Measurements from ENCODE around the gene VRTN. TPM values are rescaled to one million over a fixed set of nuclear protein-coding genes. Genes with fewer than 3 reads are reported as not detected.

Gene VRTN
- total RNA-seq, 1 experiment from 2014 or later = 104 TPM

GRCh38 chr14:74392616-74393570 is 44.6 kb downstream of the VRTN start:
- WGBS (ENCODE audit: extremely low coverage, insufficient read length, low lambda C conversion rate) = no CpG with 5 or more reads among the region's 16 CpGs
- Mint-ChIP-seq H3K9me3 (no peaks in the 10 kb centered on the region), H3K4me3 (no peak overlapping the region), H3K27ac (no peak overlapping the region; a peak in 1 of 7 replicates), H3K4me1 (peaks cover 30 to 39% of the 10 kb centered on the region in 2 experiments), H3K36me3 (ENCODE audit: insufficient read depth in 1 of 3, low read depth in 3 of 3) (no peaks in the 10 kb centered on the region), H3K27me3 (ENCODE audit: low read depth) (no peaks in the 10 kb centered on the region; the same call in none of the 2 replicates)
- no peak overlapping the region for H3K56ac ChIP-seq (ENCODE audit: insufficient read length, low read depth, low read length)
- peak; percentile 61 for DNase-seq
- no peaks in the 10 kb centered on the region for H3K27me3 ChIP-seq (ENCODE audit: insufficient read depth, low read length)
- no peak overlapping the region for H4K8ac ChIP-seq (replicated peaks; ENCODE audit: insufficient read length, low read depth, low read length)
- no peaks in the 10 kb centered on the region for H3K79me1 ChIP-seq (ENCODE audit: insufficient read depth, low read depth, low read length, poor library complexity, severe bottlenecking)
- no peak overlapping the region for H2BK20ac ChIP-seq (ENCODE audit: low read depth, low read length, poor library complexity, severe bottlenecking)
- no peak overlapping the region for H2BK120ac ChIP-seq (ENCODE audit: low read depth, low read length, poor library complexity, severe bottlenecking)
- H3K27ac ChIP-seq (ENCODE audit: insufficient read length, low read depth, low read length) = no peak overlapping the region
- no peak overlapping the region for H4K91ac ChIP-seq (ENCODE audit: insufficient read length, low read depth, low read length)
- no peaks in the 10 kb centered on the region for H3K4me1 ChIP-seq (ENCODE audit: insufficient read depth, low read length)
- H3K14ac ChIP-seq (ENCODE audit: insufficient read depth, low read length) = no peak overlapping the region
- no peak overlapping the region for H2BK5ac ChIP-seq (ENCODE audit: insufficient read length, low read length)
- H2AFZ ChIP-seq (ENCODE audit: low read length) = no peak overlapping the region
- no peak overlapping the region for H3T11ph ChIP-seq (ENCODE audit: low read length)
- H4K5ac ChIP-seq (ENCODE audit: insufficient read length, low read depth, low read length) = no peak overlapping the region
- no peak overlapping the region for H3K4ac ChIP-seq (ENCODE audit: low read depth, low read length)
- H3K79me2 ChIP-seq (ENCODE audit: insufficient read depth, low read length) = no peaks in the 10 kb centered on the region
- no peaks in the 10 kb centered on the region for H4K20me1 ChIP-seq (ENCODE audit: control insufficient read depth, insufficient read depth, insufficient read length)
- H3K23me2 ChIP-seq (ENCODE audit: insufficient read length, low read depth, low read length, poor library complexity, severe bottlenecking) = no peaks in the 10 kb centered on the region
- no peaks in the 10 kb centered on the region for H3K9me3 ChIP-seq (ENCODE audit: control insufficient read depth, low read depth, low read length)
- TF ChIP-seq, protein P1, sequence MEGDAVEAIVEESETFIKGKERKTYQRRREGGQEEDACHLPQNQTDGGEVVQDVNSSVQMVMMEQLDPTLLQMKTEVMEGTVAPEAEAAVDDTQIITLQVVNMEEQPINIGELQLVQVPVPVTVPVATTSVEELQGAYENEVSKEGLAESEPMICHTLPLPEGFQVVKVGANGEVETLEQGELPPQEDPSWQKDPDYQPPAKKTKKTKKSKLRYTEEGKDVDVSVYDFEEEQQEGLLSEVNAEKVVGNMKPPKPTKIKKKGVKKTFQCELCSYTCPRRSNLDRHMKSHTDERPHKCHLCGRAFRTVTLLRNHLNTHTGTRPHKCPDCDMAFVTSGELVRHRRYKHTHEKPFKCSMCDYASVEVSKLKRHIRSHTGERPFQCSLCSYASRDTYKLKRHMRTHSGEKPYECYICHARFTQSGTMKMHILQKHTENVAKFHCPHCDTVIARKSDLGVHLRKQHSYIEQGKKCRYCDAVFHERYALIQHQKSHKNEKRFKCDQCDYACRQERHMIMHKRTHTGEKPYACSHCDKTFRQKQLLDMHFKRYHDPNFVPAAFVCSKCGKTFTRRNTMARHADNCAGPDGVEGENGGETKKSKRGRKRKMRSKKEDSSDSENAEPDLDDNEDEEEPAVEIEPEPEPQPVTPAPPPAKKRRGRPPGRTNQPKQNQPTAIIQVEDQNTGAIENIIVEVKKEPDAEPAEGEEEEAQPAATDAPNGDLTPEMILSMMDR (conservative IDR thresholded peaks at IDR 0.05) = no peak
- no peak overlapping the region for H3K23ac ChIP-seq (ENCODE audit: insufficient read length, low read depth, low read length)
- no peak overlapping the region; the same call in 1 of the 2 replicates for H2BK15ac ChIP-seq (ENCODE audit: low read depth, low read length)
- no peak overlapping the region for H3K9ac ChIP-seq (ENCODE audit: extremely low read depth, insufficient read length, low read length)
- no peak overlapping the region for H2BK12ac ChIP-seq (ENCODE audit: insufficient read length, low read depth, low read length)
- no peak overlapping the region for H3K18ac ChIP-seq (ENCODE audit: insufficient read length, low read depth, low read length)
- H2AK5ac ChIP-seq (ENCODE audit: insufficient read length, low read length) = no peak overlapping the region
- H3K4me2 ChIP-seq (ENCODE audit: insufficient read depth, insufficient read length, low read length) = no peak overlapping the region
